HG02678 (cell line): Measurements from ENCODE around the gene AATF.

ENCODE experiments used
- ATAC-seq: cut with Tn5 transposase; IDR thresholded peaks from one replicate; pipeline ENCODE4 v1.9.1; 2021; ENCODE audit warnings: mild to moderate bottlenecking, moderate library complexity; ENCODE audit not compliant: unreplicated experiment

The AATF gene

DNA sequence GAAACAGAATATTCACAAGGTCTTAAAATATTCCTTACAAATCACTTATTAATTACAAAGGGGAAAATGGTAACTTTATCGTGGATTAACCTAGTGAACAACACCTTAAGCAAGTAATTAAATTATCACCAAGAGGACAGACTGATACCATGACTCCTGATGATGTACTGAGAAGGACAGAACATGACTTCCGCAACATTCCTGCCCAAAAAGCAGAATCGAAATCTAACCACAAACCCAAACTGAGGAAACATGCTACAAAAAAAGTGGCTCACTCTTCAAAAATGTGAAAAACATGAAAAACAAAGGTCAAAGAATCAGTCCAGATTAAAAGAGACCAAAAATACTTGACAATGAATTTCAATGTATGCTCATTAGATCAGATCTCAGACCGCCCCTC, 151.5 kb downstream of the AATF start:
- no peak for ATAC-seq

DNA sequence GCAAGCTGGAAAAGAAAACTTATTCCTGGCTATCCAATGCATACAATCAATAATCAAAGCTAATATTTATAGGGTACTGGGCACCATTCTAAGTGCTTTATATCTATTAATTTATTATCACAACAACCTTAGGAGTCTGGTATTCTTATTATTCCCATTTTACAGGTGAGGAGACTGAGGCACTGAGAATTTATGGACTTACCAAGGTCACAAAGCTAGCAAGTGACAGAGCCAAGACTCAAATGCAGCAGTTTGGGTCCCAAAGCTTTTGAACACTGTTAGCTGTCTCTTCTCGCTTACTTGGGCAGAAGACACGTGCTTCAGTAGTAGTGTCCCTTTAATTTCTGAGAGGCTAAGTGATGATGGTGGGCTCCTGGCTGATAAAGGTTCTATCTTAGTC, 152.6 kb downstream of the AATF start:
- no peak for ATAC-seq

DNA sequence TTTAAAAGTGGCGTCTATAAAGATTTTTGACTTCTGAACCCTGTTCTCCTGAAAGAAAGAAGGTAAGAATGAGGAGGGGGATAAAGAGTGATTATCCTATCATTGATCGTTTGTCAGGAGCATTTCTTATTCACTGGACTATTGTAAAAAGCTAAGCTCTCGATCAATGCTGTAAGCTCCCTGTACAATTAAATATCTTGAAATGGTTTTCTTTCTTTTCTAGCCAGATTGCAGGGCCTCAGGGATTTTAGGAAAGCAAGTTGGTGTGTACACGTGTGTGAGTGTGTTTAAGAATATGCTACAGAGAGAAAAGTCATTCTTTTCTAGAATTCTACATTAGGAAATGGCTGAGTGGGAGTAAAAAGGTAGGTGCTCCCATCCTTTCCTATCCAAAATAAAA, 154.5 kb downstream of the AATF start:
- ATAC-seq, result no peak

DNA sequence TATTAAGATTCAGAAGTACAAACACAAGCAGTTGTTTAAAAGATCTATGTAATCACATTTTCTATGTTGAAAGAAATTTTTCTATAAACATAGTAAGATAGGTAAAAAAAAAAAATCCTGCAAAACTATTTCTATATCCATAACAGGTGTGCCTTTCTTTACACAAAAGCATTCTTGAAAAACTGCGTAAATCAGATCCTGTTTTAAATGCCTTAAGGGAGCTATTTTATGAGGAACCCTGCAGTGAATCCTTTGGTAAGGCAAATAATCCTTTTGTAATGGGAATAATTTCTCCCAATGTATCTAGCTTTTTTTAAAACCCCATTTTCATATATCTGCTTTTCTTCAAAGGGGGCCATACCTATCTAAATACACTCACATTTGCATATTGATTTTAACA, 157.3 kb downstream of the AATF start:
- no peak for ATAC-seq
